GOT3 (cell line): ENCODE results near the gene CYP27C1.

Experiments
- DNase-seq: peaks from one replicate; lab custom pipeline; 2025; ENCODE audit warnings: mixed read lengths; lab: John Stamatoyannopoulos, UW

The CYP27C1 gene

DNA sequence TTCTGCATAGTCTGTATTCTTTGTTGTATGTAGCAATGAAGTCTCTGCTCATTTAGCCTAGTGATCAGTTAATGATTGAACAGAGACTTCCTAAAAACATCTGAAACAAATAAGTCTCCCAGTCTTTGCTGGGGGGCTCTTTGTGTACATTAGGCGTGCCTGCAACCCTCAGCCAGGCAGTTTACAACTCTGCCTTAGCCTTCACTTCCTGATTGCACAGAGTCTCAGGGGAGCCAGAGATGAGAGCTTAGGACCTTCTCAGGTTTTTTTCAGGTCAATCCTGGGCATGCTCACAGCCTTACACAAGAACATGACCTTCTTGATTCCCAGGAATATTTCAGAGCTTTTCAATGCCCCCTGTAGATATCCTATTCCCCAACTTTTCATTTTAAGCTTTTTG lies 69.1 kb downstream of the CYP27C1 start:
- DNase-seq, result no peak

DNA sequence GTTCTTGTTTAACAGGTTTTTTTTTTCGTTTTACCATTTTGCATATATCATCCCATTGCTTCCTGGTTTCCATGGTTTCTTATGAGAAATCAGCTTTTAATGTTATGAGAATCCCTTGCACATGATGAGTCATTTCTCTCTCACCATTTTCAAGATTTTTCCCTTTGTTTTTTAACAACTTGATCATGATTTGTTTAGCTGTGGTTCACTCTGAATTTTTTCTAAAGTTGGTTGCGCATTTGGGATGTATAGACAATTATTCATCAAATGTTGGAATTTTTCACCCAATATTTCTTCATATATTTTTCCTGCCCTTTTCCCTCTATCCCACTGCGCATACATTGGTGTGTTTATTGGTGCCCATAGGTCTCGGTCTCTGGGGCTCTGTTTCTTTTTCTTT lies 70.7 kb downstream of the CYP27C1 start:
- DNase-seq, result no peak

DNA sequence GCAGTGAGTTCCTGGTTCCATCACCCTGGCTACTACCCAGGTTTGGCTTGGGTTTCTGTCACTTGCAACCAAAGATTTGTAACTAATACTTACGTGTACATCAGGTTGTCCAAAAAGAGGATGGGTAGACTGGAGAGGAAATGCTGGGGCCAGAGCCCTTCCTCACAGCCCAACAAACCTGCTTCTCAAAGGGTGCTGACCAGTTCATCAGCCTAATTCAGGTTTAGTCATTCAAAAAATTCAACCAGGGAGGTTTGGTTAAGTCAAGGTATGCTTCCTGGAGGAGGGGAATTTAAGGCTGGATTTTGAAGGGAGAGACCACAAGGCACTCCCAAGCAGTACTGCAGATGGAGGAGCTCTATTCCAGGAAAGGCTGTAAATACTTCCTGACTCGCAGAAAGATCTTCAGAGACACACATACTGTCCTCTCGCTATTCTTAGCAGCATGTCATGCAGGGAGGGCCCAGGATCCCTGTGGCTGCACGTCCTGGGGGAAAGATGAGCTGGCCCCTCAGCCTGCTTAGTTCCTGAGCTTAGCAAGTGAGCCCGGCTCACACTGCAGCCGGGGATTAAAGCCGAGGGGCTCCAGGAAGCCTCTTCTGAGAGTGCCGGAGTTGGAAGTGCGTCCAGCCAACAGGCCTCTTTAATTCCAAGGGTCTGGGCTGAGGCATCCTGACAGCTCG lies 73.1 kb downstream of the CYP27C1 start:
- no peak for DNase-seq

DNA sequence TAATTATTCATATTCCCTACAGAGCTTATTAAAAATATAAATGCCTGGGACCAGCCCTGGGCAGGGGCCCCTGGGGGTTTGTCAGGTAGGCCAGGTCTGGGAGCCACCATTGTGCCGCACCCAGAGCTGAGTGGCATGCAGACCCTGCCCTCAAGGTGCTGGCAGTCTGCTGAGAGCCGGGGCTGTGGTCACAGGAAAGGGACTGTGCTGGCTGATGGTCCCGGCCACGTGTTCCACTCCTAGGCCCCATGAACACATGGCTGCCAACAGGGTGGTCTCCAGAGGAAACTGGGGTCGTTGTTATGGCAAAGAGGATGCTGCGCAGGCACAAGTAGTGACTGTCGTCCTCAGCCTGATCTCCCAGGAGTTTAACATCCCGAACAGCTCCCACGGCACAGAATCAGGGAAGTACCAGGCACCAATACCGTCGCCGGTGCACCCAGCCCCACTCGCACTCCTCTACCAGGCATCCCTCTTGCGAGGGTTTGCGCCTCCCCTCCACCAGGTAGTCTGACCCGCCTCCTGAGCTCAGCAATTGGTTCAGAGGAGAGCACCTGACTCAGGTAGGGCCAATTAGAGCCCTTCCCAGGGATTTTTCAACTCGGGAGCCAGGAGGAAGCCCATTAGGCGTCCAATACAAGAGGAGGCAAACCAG lies 73.9 kb downstream of the CYP27C1 start:
- no peak for DNase-seq

DNA sequence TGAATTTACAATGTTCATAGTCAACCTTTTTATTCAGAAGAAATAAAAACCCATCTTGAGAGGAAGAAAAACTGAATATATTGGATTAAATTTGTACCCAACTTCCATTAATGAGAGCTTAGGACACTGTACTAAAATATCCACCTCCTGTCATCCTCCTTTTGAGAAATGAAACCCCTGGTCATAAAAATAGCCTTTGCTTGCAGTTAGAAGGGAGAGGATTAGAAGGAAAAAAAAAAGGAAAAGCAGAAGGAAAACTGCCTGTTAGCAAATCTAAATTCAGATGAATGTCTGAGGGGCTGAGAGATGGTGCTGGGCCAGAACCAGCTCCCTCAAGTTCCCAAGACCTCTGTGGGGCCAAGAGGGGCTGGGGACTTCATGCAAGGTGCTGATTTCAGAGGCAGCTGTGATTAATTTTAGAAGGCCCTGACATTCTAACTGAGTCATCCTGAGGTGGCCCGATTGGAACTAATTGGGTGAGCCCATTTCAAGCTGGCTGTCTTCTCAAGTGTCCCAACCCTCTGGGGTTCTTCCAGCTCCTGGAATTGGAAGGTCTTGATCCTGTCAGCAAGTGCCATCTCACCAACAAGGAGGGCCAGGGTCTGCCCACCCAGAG lies 74.7 kb downstream of the CYP27C1 start:
- no peak for DNase-seq

DNA sequence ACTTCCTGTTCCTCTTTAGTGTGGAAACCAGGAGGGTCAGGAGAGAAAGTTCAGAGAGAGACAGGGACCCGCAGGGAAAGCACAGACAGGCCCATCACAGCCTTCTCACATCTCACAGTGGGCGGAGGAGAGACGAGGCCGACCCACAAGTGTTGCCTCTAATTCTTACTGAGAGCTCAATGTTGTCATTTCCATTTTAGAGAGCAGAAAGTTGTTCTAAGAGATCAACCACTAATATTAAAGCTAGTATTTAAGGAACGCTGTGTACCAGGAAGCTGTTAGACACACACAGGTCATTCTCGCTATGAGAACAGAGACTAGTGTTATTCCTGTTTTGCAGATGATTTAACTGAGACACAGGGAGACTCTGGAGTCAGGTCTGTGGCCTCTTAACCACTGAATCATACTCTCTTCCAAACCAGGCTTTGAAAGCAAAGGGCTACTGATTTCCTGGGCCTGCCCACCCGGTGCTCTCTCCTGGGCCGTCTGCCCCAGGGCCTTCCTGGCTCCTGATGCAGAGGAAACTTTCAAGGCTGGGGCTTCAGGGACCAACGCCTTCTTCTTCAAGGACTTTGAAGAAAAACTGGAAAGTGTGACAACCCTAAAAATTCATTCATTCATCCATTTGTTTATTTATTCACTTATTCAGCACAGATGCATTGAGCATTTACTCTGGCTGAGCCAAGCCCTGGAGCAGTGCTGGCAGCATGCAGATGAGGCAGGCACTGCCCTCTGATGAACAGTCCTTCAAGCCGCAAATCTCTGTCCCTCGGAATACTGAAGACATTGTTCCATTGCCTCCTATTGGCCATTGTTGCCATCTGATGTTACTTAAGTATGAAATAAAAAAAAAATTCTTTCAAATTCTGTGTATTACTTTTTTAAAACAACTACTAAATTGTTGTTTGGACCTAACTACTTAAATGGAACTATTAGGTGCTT lies 76.0 kb downstream of the CYP27C1 start:
- no peak for DNase-seq

DNA sequence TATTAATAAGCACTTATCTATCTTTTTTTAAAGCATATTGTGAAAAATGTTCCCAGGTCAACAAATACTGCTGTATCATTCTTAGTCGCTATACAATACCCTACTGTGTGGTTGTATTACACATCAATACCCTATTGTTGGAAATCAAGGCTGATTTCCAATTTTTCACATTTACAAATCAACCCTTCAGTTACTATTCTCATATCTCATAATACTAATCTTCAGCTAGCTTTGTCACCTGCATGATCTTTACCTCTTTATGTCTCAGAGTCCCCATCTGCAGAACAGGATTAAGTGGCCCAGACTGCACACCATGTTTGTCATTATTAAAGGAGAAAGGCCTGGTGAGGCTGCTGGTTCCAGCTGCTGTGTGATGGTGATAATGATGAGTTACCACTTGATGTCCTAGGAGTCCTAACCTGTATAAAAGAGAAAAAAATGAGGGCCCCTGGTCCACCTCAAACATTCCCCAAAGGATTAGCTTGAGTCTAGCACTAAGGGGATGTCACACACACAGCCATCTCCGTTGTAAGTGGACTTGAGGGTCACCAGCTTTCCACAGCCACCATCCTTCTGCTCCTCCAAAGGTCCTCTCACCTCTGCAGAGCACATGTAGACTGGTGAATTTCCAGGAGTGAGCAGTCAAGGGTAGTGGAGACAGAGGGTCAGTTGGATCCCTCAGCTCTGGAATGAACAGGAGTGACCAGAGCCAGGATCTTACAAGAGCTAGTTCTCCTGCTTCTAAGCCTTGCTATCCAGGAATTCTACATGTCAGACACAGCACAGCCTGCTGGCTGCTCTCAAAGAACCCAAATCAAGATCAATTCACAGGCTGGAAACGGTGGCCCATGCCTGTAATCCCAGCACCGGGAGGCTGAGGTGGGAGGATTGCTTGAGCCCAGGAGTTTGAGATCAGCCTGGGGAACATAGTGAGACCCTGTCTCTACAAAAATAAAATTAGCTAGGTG lies 77.2 kb downstream of the CYP27C1 start:
- DNase-seq, result no peak

DNA sequence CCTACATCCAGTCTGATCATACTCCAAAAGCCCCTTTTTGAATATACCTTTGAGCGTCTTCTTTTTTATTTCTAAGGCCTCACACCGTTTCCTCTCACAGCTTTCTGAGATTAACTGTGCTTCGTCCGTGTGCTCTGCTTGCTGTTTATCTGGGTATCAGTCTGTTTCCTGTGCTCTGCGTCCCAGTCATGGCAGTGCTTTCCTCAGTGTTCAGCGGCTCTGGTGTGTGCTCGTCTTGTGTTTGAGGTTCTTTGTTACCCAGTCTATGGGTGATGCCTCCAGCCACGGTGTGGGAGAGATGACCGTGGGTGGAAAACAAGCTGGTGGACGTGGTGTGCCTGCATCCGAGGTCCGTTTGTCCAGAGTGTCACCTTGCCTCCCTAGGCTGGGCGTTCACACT lies 79.6 kb downstream of the CYP27C1 start:
- DNase-seq, result no peak

DNA sequence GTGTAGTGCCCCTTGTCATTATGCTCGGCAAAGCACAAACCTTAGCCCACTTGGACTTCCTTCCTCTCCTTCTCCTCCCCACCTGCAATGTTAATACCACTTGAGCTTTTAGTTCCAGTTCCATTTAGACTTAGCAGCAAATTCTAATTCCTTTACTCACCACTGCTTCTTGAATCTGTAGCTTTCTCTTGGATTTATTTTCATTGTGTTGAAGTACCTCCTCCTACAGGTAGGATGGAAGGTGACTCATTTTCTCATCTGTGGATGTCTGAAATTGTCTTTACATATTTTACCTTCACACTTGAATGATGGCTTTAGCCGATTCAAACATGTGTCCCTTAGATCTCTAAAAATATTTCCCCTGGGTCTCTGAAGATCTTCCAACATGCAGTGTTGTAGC lies 80.3 kb downstream of the CYP27C1 start:
- DNase-seq, result no peak

DNA sequence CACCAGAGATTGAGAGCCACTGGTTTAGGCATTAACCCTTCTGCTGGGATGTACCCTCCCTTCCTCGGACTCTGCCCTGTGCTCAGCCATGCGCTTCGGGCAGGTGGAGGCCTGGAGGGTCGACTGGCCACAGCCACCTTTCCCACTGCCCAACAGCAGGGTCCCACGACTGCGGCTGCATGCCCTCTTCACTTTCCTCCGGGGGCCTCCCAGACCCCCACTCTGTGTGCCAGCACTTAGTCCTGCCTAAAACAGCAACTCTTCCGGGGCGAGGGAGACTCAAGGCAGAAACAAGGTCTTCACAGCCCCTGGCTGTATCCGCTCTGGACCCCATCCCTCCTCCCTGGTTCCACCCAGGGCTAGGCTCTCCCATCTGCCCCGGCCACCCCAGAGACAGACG lies 81.8 kb downstream of the CYP27C1 start:
- DNase-seq, result no peak

DNA sequence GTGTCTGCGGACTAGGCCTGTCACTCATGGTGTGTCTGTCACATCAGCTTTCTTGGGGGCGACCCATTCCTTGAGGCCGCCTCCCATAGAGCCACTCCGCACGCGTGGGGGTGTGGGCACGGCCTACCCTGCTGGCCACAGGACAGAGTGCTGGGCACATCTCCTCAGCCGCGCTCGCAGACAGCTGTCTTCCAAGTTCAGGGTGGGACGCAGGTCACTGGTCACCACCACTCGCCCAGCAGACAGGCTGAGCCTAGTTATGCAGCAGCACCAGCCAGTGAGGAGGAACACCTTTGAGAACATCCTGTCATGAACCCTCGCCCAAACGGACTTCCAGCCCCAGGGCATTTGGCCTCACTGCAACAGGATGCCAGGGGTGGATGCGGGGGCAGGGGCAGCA lies 82.4 kb downstream of the CYP27C1 start:
- DNase-seq, result no peak

DNA sequence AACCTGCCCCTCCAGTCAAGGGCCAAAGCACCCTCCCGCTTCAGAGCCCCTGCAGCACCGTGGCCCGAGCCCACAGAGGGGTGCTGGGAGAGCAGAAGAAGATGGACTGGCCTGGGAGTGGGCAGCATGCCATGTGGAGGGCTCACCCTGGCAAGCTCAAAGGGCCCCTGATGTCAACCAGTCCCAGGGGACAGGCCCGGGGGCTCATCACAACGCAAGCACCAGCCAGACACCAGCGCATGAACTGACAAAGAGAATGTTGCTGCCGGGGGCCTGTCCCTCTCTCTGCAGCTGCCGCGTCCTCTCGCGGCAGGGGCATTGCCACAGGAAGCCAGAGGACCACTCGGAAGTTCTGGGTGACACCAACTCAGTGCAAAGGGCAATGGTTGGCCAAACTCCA lies 82.9 kb downstream of the CYP27C1 start:
- DNase-seq, result no peak

DNA sequence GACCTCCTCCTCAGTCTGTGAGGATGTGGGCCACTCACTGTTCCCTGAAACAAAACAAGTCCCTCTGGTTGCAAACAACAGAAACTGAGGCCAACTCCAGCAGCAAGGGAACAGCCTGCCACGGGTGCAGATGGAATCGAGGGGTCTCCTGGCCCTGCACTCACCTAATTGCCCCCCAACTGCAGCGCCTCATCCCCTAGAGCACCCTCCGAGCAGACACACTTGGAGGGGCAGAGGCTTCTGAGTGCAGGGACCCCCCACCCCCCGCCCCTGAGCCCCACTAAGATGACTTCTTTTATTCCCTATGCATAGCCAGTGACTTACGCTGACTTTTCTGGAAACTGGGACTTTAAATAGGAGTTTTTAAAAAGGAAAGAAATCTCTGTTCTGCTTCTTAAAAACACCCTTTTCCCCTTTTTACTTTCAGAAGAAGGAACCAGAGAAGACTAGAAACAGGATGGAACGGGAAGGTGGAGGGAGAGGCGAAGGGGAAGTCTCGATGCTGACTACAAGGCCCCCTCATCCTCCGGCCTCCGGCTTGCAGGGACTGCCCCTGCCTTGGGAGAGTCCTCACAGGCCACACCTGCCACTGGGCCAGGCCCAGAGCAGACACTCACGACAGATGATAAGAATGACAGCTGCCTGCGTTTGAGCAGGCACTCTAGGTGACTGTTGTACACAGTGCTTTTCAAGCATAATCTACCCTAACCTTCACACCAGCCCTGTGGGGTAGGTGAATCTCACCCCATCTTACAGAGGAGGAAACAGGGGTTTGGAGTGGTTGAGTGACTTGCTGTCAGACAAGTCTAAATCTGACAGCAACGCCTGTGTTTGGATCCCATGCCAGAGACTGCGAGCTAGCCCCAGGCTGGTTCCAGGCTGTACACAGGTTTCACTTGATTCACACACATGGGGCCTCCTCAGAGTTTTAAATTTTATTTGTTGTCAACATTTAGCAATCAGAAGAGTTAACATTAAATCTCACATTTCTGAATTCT lies 85.0 kb downstream of the CYP27C1 start:
- DNase-seq, result no peak

DNA sequence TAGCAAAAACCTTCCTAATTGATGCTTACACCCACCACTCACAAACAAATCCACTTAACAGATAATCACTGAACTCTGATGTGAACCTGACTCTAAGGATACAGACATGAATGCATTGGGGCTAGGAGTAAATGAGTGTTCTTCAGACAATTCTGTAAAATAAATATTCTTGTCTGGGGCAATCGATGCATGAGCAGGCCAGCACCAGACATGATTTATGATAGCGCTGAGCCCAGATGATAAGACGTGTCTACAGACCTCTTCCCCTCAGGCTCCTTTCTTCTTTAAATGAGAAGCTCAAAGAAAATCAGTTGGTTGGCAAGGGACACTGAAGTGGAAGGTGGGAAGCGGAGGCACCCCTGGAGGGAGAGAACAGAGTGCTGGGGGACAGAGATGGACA lies 85.9 kb downstream of the CYP27C1 start:
- no peak for DNase-seq
